Measurements from ENCODE around the gene CRLF3.

- TF ChIP-seq CTCF (IDR thresholded peaks at IDR 0.05 in 8 of 11, conservative IDR thresholded peaks at IDR 0.05 in 3 of 11) (no peak), POLR2A (IDR thresholded peaks at IDR 0.05) (no peak), POLR2AphosphoS5 (IDR thresholded peaks at IDR 0.05) (no peak)
These were observed 13.8 kb upstream of the CRLF3 start for GRCh38 chr17:30838202-30838807.
